ENCODE results near the gene EIF4EBP2.

The EIF4EBP2 gene

GRCh38 chr10:70430493-70431445 lies 26.8 kb downstream of the EIF4EBP2 start:
- H3K4me3 ChIP-seq (ENCODE audit: low read depth, low read length), result no peak overlapping the region
- DNase-seq (ENCODE audit: low read depth), result no peak
- TF ChIP-seq CTCF (IDR thresholded peaks at IDR 0.05; ENCODE audit: insufficient read depth, low read depth, low read length, missing control alignments), result no peak

GRCh38 chr10:70432101-70432500 lies 28.2 kb downstream of the EIF4EBP2 start:
- DNase-seq (ENCODE audit: low read depth), result no peak
- TF ChIP-seq CTCF (IDR thresholded peaks at IDR 0.05; ENCODE audit: insufficient read depth, low read depth, low read length, missing control alignments), result no peak
- no peak overlapping the region for H3K4me3 ChIP-seq (ENCODE audit: low read depth, low read length)

- no peak overlapping the region for H3K4me3 ChIP-seq (ENCODE audit: low read depth, low read length)
- peak; percentile 29 for DNase-seq (ENCODE audit: low read depth)
- no peak for TF ChIP-seq CTCF (IDR thresholded peaks at IDR 0.05; ENCODE audit: insufficient read depth, low read depth, low read length, missing control alignments)
Measured at GRCh38 chr10:70432561-70433263, 28.8 kb downstream of the EIF4EBP2 start.

GRCh38 chr10:70433581-70434280 lies 29.8 kb downstream of the EIF4EBP2 start:
- no peak for DNase-seq (ENCODE audit: low read depth)
- TF ChIP-seq CTCF (IDR thresholded peaks at IDR 0.05; ENCODE audit: insufficient read depth, low read depth, low read length, missing control alignments), result no peak
- H3K4me3 ChIP-seq (ENCODE audit: low read depth, low read length), result no peak overlapping the region

- TF ChIP-seq CTCF (IDR thresholded peaks at IDR 0.05; ENCODE audit: insufficient read depth, low read depth, low read length, missing control alignments), result no peak
- H3K4me3 ChIP-seq (ENCODE audit: low read depth, low read length), result no peak overlapping the region
- DNase-seq (ENCODE audit: low read depth), result no peak
Measured at GRCh38 chr10:70435241-70436085, 31.5 kb downstream of the EIF4EBP2 start.

GRCh38 chr10:70437721-70438120 lies 33.8 kb downstream of the EIF4EBP2 start:
- no peak for TF ChIP-seq CTCF (IDR thresholded peaks at IDR 0.05; ENCODE audit: insufficient read depth, low read depth, low read length, missing control alignments)
- H3K4me3 ChIP-seq (ENCODE audit: low read depth, low read length), result no peak overlapping the region
- DNase-seq (ENCODE audit: low read depth), result no peak

Measured in GM12865 (cell line).